ENCODE data around the gene ASAP2.

The ASAP2 gene

DNA sequence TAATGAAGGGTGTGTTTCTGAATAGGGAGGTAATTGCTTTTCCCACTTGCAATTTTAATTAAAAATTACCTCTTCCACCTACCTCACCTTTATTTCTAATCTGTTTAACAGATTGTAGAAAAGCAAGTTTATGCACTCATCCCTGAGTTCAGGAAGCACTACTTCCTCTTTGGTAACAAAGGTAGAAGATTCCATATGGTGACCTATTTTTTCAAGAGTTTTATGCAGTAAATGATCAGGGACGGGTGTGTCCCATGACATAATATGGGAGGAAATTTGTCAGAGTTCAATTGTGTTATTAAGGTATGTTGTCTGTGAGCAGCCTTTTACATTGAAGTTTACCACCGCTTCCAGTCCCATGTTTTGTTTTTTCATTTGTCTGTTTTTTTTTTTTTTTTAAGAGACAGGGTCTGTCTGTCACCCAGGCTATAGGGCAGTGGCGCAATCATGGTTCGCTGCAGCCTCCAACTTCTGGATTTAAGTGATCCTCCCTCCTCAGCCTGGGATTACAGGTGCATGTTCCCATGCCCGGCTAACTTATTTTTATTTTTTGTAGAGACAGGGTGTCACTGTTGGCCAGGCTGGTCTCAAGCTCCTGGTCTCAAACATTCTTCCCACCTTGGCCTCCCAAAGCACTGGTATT, 68.2 kb downstream of the ASAP2 start:
- no peak for DNase-seq (ENCODE audit: low read depth, low spot score)

DNA sequence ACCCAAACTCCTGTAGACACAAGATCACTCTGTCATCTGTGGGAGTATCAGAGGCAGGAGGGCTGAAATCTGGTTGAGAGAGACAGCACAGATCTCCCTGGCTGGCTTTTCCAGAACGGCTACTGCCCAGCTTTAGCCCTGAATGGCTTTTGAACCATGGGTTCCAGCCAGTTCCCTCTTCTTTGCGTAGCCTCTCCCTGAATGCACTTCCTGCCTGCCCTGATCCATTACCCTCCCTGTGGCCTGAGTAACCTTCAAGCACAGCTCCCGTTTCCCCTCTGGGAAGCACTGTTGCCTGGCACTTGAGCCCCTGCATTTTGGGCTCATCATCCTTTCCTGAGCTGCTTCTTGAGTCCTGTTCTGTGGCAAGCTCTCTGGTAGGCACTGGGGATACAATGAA, 68.8 kb downstream of the ASAP2 start:
- no peak for DNase-seq (ENCODE audit: low read depth, low spot score)

DNA sequence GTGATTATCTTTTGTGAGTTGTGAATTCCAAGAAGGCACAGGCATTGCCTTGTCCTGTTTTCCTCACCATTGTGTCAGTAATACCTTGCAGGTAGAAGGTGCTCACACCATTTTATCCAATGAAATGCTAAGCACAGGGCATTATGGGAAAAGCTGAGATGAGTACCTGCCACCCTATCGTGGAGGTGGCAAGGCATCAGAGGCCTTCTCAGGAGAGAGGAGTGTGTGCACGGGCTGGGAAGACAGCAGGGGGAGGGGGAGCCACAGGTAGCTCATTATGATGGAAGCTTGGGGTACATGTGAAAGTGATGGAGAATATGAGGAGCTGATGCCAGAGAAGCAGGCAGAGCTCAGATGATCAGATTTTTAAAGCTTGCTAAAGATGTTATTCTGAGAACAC, 69.5 kb downstream of the ASAP2 start:
- DNase-seq (ENCODE audit: low read depth, low spot score) = no peak

DNA sequence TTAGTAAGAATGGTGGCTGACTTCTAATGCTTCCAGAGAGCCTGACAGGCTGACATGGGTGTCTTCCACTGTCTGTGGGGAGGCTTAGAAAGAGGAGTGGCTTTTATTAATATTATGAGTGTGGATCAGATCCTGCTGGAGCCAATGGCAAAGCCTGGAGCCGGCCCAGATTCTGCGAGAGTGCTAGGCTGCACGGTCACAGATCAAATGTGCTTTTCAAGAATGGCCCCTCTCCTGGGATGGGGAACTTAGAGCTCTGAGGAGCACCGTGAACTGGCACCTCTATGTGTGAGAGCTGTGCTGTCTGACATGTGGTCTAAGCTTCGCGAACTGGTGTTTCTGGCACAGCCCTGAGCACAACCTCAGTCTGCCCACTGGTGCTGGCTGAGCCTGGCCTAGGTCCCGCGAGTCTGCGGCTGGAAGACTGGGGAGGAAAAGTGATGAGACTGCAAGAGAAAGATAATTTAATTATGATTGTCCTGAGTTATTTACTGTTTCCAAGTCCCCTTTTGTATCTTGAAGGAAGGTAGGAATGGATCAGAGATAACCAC, 70.4 kb downstream of the ASAP2 start:
- DNase-seq (ENCODE audit: low read depth, low spot score) = no peak

DNA sequence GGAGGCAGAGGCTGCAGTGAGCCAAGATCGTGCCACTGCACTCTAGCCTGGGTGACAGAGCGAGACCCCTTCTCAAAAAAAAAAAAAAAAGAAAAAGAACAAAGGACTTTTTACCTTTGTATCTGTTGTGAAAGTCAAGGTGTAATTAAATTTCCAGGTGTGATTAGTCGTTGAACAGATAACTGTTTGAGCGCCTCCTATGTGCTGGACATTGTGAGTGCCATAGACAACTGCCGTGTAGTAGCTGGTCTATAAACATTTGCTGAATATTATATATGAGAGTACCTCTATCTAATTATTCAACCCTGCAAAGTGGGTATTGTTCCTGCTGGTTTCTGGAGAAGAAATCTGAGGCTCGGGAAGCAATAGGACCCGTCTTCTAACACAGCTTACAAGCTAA, 71.8 kb downstream of the ASAP2 start:
- DNase-seq (ENCODE audit: low read depth, low spot score) = no peak

DNA sequence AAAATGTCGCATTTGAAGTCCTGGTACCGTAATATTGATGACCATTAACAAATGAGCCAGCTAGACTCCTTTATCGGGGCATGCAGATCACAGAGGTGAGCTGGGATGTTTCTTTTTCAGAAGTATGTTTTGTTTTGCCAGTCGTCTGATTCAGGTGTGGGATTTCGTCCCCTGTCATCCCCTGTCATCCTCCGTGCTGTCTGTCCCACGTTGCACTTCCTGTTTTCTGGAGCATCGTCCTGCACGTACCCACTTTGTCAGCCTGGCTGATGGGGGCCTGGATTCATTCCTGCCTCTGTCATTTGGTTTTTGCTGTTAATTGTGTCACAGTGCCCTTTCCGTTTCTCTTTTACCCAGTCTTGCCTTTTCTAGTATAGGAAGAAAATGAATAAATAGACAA, 72.8 kb downstream of the ASAP2 start:
- no peak for DNase-seq (ENCODE audit: low read depth, low spot score)

DNA sequence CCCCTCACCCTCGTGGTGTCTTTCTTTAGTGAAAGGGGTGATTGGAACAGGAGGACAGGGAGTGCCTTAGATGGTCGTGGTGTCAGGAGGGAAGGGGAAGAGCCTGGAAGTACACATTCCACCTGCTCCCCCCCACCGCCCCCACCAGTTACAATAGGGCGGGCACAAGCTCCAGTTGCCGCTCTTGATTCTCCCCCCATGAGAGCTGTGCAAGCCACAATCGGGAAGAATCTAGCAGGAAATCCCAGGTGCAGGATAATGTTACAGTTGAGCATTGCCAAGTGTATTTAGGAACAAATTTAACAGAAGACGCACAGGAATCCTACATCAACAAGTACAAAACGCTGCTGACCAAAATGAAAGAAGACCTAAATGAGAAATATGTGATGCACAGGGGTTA, 73.6 kb downstream of the ASAP2 start:
- no peak for DNase-seq (ENCODE audit: low read depth, low spot score)

DNA sequence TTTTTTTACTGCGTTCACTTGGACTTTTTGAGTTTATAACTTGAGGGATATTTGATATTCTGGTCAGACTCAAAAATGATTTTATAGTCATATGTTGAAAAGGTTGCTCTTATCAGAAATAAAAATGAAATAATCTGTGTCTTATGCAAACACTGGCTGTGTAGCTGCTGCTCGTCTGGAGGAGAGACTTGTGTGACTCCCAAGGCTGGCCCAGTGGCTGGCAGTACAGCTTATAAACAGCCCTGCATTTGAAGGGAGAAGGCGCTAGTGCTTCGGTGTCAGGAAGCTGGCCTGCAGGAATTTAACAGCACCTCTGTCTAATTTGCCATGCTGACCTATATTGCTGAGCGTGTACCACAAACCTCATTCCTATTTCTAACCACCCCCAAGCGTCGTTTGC, 74.5 kb downstream of the ASAP2 start:
- no peak for DNase-seq (ENCODE audit: low read depth, low spot score)

DNA sequence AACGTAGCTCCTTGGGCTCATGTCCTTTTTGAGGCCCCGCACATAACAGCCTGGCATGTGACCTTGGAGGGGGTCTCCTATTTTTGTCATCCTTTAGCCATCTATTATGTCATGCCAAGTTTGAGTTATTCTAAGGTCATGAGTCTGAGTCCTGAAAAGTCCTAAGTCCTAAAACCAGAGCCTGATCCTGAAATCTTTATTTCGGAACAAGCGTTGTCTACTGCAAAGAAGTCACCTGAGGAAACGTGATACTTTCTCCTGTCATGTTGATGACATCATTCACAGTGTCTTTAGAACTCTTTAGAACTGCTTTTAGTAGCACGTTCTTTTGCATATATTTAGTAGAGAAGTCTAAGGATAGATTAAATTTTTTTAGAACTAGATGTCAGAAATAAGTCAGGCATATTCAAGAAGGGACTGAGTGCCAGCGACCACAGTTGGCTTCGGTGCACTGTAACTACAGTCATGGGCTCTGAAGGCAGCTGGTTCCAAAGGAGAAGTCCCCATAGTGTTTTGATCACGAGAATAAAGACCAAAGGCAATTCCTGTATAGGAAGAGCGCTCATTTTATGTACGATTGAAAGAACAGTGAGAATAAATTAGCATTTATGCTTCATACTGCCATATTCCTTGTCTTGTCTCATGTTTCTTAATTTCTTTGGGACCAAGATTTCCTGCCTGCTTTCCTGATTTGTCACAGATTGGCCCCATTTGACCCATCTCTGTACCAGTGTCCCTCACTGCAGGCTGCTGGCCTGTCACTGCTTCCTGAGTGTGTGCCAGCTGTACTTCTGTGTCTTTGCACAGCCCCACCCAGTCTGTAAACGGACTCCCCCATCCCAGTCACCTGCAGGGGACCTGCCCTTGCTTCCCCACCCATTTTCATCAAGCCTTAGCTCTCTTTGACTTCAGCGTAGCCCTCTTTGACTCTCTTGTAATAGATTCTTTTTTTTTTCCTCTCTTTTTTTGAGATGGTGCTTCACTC, 75.8 kb downstream of the ASAP2 start:
- DNase-seq (ENCODE audit: low read depth, low spot score) = no peak

DNA sequence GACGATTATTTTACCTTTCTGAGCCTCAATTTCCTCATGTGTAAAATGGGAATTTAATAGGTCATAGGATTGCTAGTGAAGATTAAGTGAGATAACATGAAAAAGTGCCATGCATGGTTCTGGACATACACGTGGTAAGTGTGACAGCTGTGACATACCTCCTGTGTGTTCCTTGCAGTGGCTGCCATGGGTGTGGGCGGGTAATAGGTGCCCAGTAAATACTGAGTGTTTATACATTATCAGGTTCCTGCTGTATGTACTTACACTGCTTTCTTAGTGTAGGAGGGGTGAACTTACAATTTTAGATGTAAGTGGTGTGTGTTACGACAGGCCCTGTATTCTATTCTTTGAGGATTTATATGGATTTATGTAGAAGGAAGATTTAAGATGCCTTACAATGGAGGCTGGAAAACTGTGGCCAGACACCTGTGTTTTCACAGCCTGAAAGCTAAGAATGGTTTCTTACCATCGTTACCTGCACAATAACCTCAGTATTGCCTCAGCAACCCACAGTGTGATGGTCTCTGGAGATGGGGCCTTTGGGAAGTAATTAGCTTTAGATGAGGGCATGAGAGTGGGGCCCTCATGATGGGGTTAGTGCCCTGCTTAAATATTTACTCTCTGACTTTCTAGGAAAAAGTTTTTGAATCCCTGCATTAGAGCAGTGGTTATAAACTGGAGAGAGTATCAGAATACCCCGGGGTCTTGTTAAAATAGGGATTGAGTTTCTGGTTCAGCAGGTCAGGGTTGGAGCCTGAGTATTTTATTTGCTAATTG, 78.1 kb downstream of the ASAP2 start:
- no peak for DNase-seq (ENCODE audit: low read depth, low spot score)

DNA sequence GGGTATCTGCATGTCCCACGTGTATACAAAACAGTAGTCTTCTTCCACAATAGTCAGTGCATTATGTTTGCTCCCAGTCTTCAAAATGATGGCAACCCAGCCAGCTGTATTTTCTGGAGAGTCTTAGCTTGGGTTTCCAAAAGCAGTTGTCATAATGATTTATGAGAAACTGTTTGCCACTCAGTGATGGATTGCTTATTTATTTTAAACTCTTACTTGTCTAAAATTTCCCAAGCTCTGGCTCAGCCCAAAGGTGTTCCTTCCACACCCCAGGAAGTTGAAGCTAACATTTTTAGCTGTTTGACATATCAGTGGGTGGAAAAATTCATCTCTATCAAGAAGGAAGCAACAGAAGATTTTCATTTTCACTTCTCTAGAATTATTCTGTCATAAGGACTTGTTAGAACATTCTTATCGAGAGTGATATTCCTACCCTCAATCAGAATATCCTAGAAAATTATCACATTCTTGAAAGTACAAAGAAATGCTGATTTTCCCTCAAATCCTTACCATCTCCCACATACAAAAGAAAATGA, 78.8 kb downstream of the ASAP2 start:
- DNase-seq (ENCODE audit: low read depth, low spot score) = no peak

DNA sequence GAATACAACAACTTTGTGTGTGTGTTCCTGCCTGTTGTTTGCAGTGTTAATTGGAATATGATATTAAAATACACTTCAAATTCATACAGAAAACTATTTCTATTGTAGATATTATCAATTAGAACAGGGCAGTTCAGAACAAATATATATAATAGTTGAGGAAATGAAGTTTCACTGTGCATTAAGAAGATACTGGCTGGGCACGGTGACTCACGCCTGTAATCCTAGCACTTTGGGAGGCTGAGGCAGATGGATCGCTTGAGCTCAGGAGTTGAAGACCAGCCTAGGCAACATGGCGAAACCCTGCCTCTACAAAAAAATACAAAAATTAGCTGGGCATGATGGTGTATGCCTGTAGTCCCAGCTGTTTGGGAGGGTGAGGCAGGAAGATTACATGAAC, 79.3 kb downstream of the ASAP2 start:
- DNase-seq (ENCODE audit: low read depth, low spot score) = no peak

DNA sequence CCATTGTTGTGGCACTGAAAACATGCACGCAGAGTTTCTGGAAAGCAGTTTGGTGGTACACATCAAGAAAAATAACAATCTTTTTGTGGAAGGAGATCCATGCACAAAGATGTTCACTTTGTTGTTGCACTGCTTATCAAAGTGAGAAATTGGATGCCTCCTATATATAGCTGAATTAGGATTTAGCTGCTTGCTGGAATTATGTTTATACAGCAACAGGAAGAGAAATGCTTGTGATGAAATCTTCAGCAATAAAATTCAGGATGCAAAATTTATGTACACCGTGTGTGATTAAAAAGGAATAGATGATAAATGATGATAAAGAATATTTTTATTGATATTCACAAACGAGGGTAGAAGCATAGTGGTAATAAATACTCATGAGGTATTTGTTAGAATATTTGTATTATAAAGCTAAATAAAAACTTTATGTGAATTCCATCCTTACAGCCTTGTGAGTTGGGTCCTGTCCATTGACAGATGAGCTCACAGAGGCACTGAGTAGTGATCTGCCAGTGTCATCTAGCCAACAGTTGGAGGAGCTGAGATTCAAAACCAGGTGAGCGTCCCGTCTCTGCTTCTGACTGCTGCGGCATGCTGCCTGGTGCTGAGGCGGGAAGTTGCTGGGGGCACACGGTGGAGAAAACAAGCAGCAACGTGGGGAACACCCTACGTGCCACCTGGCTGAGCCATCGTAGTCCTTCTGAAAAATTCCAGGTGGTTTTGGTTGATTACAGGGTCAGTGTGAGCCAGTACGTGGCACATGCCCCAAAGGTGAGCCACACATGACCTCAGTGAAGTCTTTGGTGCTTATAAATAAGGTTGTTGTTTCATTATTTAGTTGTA, 80.2 kb downstream of the ASAP2 start:
- DNase-seq (ENCODE audit: low read depth, low spot score) = no peak

DNA sequence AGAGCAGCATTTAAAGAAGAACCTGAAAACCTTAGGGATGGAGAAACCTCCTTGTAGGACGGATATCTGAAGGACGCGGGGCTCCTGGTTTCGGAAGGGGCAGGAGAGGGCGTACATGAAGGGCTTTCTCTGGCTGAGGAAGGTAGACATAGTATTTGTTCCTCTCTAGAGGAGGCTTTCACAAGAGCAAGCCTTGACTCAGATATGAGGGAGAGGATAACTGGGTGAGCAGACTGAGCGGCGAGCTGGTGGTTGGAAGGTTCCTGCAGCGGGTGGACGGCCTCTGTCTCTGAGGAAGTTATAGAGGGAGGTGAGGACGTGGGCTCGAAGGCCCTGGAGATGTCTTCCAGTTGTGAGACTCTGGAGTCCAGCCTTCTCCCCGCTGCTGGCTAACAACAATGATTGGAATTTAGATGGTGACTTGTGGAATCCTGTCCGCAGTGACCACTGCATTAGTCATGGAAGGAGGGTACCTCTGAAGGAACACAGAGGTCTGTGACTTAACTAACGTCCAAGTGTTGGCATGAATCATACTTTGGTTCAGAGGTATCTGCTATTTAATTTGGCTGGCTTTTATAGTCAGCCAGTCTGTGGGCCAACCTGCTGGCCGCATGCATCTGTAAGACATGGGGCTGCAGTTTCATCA, 80.9 kb downstream of the ASAP2 start:
- DNase-seq (ENCODE audit: low read depth, low spot score) = peak; percentile 98

DNA sequence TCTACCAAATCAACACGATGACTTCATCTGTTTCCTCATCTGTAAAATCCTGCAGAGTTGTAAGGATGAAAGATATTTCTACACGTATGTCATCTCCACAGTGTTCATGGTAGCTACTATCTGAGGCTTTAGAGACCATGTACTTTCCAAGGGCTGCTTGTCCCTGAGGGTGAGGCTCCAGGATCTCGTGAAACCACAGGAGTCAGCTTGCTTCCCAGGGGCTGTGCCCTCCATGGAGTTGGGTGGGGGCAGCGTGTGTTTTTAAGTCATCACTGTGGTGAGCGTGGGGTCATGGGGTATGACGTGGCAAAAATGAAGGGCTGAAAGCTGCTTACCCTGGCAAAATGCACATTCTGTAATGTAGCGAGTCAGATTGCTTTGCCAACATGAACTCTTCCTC, 81.6 kb downstream of the ASAP2 start:
- DNase-seq (ENCODE audit: low read depth, low spot score) = peak; percentile 84

DNA sequence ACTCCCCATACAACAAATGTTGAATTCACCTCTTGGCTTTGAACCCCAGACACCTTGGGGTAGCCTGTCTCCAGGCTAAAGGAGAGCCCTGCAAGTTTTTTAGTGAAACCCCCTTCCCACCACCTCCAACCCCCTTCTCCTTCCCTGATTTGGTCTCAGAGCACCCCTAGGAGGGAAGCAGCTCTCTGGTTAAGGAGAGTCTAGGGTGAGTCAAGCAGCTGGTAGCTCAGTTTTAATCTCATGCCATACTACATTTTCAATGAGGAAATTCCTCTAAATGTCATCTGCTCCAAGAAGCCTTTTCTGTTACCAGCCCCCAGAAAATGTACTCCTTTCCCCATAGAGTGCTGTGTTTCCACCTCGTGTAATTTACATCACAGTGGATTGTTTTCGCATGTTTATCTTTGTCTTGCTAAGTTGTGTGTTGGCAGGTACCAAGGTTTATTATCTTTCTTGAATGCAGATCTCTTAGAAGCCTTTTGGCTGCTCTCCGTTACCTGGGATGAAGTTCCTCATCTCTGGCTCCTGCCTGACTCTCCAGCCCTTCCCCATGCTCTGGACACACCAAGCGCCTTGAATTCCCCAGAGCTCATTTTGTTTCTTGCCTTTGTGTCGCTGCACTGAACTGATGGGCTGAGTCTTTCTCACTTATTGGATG, 82.2 kb downstream of the ASAP2 start:
- DNase-seq (ENCODE audit: low read depth, low spot score) = peak; percentile 56

DNA sequence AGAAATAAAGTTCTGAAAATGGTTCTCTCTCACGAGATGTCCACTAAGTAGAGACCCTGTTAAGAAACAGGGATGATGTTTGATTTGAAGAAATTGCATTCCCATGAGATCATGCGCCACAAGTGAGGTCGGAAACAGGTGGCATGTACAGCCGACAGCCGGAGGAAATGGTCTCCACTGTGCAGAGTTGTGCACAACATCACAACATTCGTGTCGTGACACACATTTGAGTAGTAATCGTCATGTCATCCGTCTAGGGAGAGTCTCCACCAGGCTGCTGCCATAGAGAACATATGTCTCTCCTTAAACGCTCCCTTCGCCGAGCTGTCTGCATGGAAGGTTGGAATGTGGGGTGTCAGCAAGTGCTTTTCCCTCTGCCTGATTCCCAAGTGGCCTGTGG, 84.7 kb downstream of the ASAP2 start:
- DNase-seq (ENCODE audit: low read depth, low spot score) = no peak

DNA sequence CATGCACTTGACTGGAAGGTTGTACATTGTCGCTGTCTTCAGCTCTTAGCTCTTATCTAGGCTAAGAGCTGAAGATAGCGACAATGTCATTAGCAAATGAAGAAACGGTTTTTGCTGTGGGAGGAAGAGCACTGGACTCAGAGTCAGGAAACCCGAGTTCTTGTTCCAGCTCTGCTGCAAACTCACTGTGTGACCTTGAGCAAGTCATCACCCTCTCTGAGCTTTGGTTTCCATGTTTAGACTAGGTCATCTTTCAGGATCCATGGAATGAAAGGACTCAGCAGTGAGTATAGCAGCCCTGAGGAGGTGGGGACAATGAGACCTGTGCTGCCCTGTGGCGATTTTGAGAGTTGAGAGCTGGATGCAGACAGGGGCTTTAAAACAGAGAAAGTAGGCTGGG, 85.3 kb downstream of the ASAP2 start:
- no peak for DNase-seq (ENCODE audit: low read depth, low spot score)

DNA sequence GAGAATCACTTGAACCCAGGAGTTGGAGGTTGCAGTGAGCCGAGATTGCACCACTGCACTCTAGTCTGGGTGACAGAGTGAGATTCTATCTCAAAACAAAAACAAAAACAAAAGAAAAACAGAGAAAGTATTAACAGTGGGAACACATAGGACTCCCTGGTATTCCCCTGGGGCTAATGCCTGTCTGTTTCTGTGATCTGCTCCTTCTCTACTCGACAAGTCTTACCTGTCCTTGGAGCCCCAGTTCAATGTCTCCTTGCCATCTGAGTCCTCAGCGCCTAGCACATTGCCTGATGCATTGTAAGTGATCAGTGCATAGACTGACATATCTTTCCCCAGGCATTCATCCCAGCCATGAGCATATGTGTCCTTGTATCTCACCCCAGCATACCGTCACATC, 85.8 kb downstream of the ASAP2 start:
- DNase-seq (ENCODE audit: low read depth, low spot score) = no peak

DNA sequence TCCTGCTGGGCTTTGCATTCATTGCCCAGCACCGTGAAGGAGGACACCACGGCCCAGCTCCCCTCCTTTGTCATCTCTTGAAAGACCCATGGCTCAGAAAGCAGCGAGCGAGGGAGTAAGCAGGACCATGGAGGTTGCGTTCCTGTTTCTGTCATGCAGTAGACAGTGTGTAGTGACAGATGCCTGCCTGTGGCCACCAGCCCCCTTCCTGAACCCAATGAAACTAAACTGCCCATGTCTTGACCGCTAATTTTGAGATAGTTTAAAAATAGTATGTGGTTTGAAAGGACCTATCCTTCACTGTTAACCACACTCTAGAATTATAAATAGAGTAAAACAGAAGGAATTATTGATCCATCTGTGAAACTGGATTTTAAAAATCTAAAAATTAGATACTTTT, 88.2 kb downstream of the ASAP2 start:
- DNase-seq (ENCODE audit: low read depth, low spot score) = no peak

Data from astrocyte of the hippocampus (primary cell).